ENCODE results near the gene CDH4.

GRCh38 chr20:61949714-61950640 lies 697.9 kb downstream of the CDH4 start:
- TF ChIP-seq CTCF (IDR thresholded peaks at IDR 0.05) (no peak), POLR2AphosphoS5 (IDR thresholded peaks at IDR 0.05) (no peak), POLR2A (IDR thresholded peaks at IDR 0.05) (no peak)
